Mesothelial cell of epicardium (in vitro differentiated cells): ENCODE measurements around the gene BHMT. TPM values are rescaled to one million over a fixed set of nuclear protein-coding genes. Genes with fewer than 3 reads are reported as not detected.

ENCODE experiments used
- DNase-seq, 2 experiments: peaks; one replicate each; pipeline ENCODE4 v3.0.0; 2021; ENCODE audit warnings: low spot score in 2 of 2; ENCODE audit not compliant: unreplicated experiment in 2 of 2
- H3K27ac Mint-ChIP-seq: 2 replicates; pipeline ENCODE4 v1.8.0; 2021; ENCODE audit warnings: mixed read lengths
- H3K27me3 Mint-ChIP-seq: 2 replicates; pipeline ENCODE4 v1.8.0; 2021; ENCODE audit warnings: low read depth, mixed read lengths
- H3K36me3 Mint-ChIP-seq: 2 replicates; pipeline ENCODE4 v1.8.0; 2021; ENCODE audit warnings: mixed read lengths
- H3K4me1 Mint-ChIP-seq: 2 replicates; pipeline ENCODE4 v1.8.0; 2021; ENCODE audit warnings: mixed read lengths
- H3K4me3 Mint-ChIP-seq: 2 replicates; pipeline ENCODE4 v1.8.0; 2021; ENCODE audit warnings: mild to moderate bottlenecking, moderate library complexity, mixed read lengths
- H3K9me3 Mint-ChIP-seq: 2 replicates; pipeline ENCODE4 v1.8.0; 2021; ENCODE audit warnings: mixed read lengths
- CTCF ChIP-seq: fragments of 200-600 bp; sonication (generic); IDR thresholded peaks from one replicate; pipeline ENCODE4 v1.5.0; 2021; ENCODE audit warnings: antibody characterized with exemption; ENCODE audit not compliant: unreplicated experiment
- total RNA-seq: library from RNA; stranded (reverse); gene quantifications from 3 replicates; pipeline ENCODE4 v1.2.1, GENCODE V29; 2021

Gene BHMT
- total RNA-seq: not detected in 3 replicates

- Mint-ChIP-seq H3K27me3 (peaks cover 95% of the 10 kb centered on the region), H3K4me1 (peaks cover 16% of the 10 kb centered on the region), H3K9me3 (no peaks in the 10 kb centered on the region), H3K27ac (no peak within 1 kb of the TSS), H3K36me3 (peaks cover 1% of the 10 kb centered on the region), H3K4me3 (peak within 1 kb of the TSS; percentile 48)
- no peak for TF ChIP-seq CTCF
- no peak for DNase-seq
These were observed at the start of gene BHMT for GRCh38 chr5:79111387-79111959. Gene BHMT, plus strand, starts transcription at chr5:79111809. Its CDS starts 77 bp downstream, at chr5:79111886.

GRCh38 chr5:79062436-79062835 is 49.2 kb upstream of the BHMT start:
- TF ChIP-seq CTCF: no peak
- no peak for DNase-seq
- H3K4me1 Mint-ChIP-seq: no peaks in the 10 kb centered on the region
- H3K27ac Mint-ChIP-seq: no peak overlapping the region
- H3K4me3 Mint-ChIP-seq: no peak overlapping the region
- no peaks in the 10 kb centered on the region for H3K36me3 Mint-ChIP-seq
- peaks cover 2% of the 10 kb centered on the region for H3K27me3 Mint-ChIP-seq
- H3K9me3 Mint-ChIP-seq: peaks cover 4% of the 10 kb centered on the region

- H3K9me3 Mint-ChIP-seq: peaks cover 25% of the 10 kb centered on the region
- no peaks in the 10 kb centered on the region for H3K27me3 Mint-ChIP-seq
- H3K4me3 Mint-ChIP-seq: no peak within 1 kb of the TSS
- H3K4me1 Mint-ChIP-seq: peaks cover 6% of the 10 kb centered on the region
- no peak for DNase-seq
- H3K27ac Mint-ChIP-seq: peak within 1 kb of the TSS; percentile 75
- no peak for TF ChIP-seq CTCF
- H3K36me3 Mint-ChIP-seq: no peaks in the 10 kb centered on the region
These were observed 41.9 kb upstream of the BHMT start, which contains the start of the genes BHMT2 and DMGDH for GRCh38 chr5:79069488-79070349. Gene BHMT2, plus strand, starts transcription at chr5:79069767. Its CDS starts 16 bp downstream, at chr5:79069783. Gene DMGDH, minus strand, starts transcription at chr5:79069674. Its CDS starts 54 bp downstream, at chr5:79069620.

- peak overlapping the region; percentile 75 for H3K27ac Mint-ChIP-seq
- TF ChIP-seq CTCF: no peak
- H3K9me3 Mint-ChIP-seq: peaks cover 26% of the 10 kb centered on the region
- no peak overlapping the region for H3K4me3 Mint-ChIP-seq
- no peaks in the 10 kb centered on the region for H3K27me3 Mint-ChIP-seq
- no peaks in the 10 kb centered on the region for H3K36me3 Mint-ChIP-seq
- no peak for DNase-seq
- H3K4me1 Mint-ChIP-seq: peaks cover 6% of the 10 kb centered on the region
These were observed 41.3 kb upstream of the BHMT start for GRCh38 chr5:79070350-79070667.

- Mint-ChIP-seq H3K9me3 (peaks cover 17% of the 10 kb centered on the region), H3K36me3 (no peaks in the 10 kb centered on the region), H3K27me3 (no peaks in the 10 kb centered on the region), H3K4me3 (no peak overlapping the region), H3K27ac (no peak overlapping the region), H3K4me1 (peaks cover 6% of the 10 kb centered on the region)
- no peak for TF ChIP-seq CTCF
- DNase-seq: no peak
These were observed 37.0 kb upstream of the BHMT start for GRCh38 chr5:79074641-79075040.
